PC-9 (cell line): ENCODE measurements around the gene OSBPL2. TPM values are rescaled to one million over a fixed set of nuclear protein-coding genes. Genes with fewer than 3 reads are reported as not detected.

ENCODE experiments used
- BruUV-seq: library from RNA; stranded (reverse); fragments of 400-500 nt; replicated peaks from 2 replicates; lab custom pipeline; 2021; lab: Mats Ljungman, UMichigan
- CTCF ChIA-PET: fragments of 300-600 bp; sonication (Branson Sonifier 250); formaldehyde crosslinking; loops from one replicate; lab custom pipeline; 2022; ENCODE audit warnings: antibody characterized with exemption; lab: Charles Lee
- POLR2A ChIA-PET: fragments of 300-600 bp; sonication (Branson Sonifier 250); formaldehyde crosslinking; loops from one replicate; lab custom pipeline; 2022; ENCODE audit warnings: antibody characterized with exemption; ENCODE audit not compliant: unreplicated experiment; lab: Charles Lee
- DNase-seq, 2 experiments: peaks; one replicate each; pipeline versions ENCODE4 v3.0.0 to v3.0.0-alpha.2; 2015 to 2022; ENCODE audit warnings: mixed read lengths in 1 of 2
- H2AFZ ChIP-seq: fragments of 200-600 bp; sonication (generic); 2 replicates; pipeline ENCODE4 v1.8.1; 2017; ENCODE audit warnings: antibody characterized with exemption
- H3F3A ChIP-seq: fragments of 200-600 bp; sonication (generic); 2 replicates; pipeline ENCODE4 v1.8.1; 2017; ENCODE audit warnings: antibody characterized with exemption, mild to moderate bottlenecking, low read depth; ENCODE audit not compliant: insufficient read depth
- H3K27ac ChIP-seq: fragments of 200-600 bp; sonication (generic); 2 replicates; pipeline ENCODE4 v1.6.1; 2016; ENCODE audit warnings: mixed run types
- H3K27me3 ChIP-seq: fragments of 200-600 bp; sonication (generic); 2 replicates; pipeline ENCODE4 v1.6.1; 2016; ENCODE audit warnings: low read depth, mixed run types; ENCODE audit not compliant: insufficient read depth
- H3K36me3 ChIP-seq: fragments of 200-600 bp; sonication (generic); 2 replicates; pipeline ENCODE4 v1.6.1; 2016; ENCODE audit warnings: low read depth, mixed run types
- H3K4me1 ChIP-seq: fragments of 200-600 bp; sonication (generic); replicated peaks from 2 replicates; pipeline ENCODE4 v1.6.1; 2016; ENCODE audit warnings: mixed run types; ENCODE audit not compliant: insufficient read depth
- H3K4me2 ChIP-seq: fragments of 200-600 bp; sonication (generic); 2 replicates; pipeline ENCODE4 v1.6.1; 2017; ENCODE audit warnings: mixed run types
- H3K4me3 ChIP-seq: fragments of 200-600 bp; sonication (generic); 2 replicates; pipeline ENCODE4 v1.6.1; 2016; ENCODE audit warnings: mixed run types
- H3K79me2 ChIP-seq: fragments of 200-600 bp; sonication (generic); 2 replicates; pipeline ENCODE4 v1.6.1; 2017; ENCODE audit warnings: low read depth, mixed run types
- H3K9me2 ChIP-seq: fragments of 200-600 bp; sonication (generic); 2 replicates; pipeline ENCODE4 v1.8.1; 2017; ENCODE audit warnings: mild to moderate bottlenecking; ENCODE audit not compliant: insufficient read depth
- H3K9me3 ChIP-seq: fragments of 200-600 bp; sonication (generic); 2 replicates; pipeline ENCODE4 v1.8.1; 2016; ENCODE audit warnings: low read depth; ENCODE audit not compliant: insufficient read depth
- H4K20me1 ChIP-seq: fragments of 200-600 bp; sonication (generic); 2 replicates; pipeline ENCODE4 v1.8.1; 2017; ENCODE audit not compliant: insufficient read depth
- EZH2 ChIP-seq: fragments of 200-600 bp; sonication (generic); IDR thresholded peaks from 2 replicates; pipeline ENCODE4 v1.8.0; 2017; ENCODE audit warnings: antibody characterized with exemption, low read depth
- intact Hi-C: fragments of 100-400 bp; cut with micrococcal nuclease; formaldehyde crosslinking; loops from one replicate; pipeline ENCODE4 v1.10.0; 2022; ENCODE audit not compliant: unreplicated experiment
- total RNA-seq: library from RNA; stranded (reverse); gene quantifications from 2 replicates; pipeline ENCODE4 v1.2.3, GENCODE V29; 2021
- TF ChIP-seq, protein P1 (sequence below): fragments of 200-600 bp; sonication (generic); conservative IDR thresholded peaks from 2 replicates; pipeline ENCODE4 v1.6.1; 2017; ENCODE audit warnings: mixed run types, antibody characterized with exemption, mild to moderate bottlenecking, moderate library complexity

OSBPL2 gene
- total RNA-seq, 1 experiment from 2014 or later: 84.8 TPM

DNA sequence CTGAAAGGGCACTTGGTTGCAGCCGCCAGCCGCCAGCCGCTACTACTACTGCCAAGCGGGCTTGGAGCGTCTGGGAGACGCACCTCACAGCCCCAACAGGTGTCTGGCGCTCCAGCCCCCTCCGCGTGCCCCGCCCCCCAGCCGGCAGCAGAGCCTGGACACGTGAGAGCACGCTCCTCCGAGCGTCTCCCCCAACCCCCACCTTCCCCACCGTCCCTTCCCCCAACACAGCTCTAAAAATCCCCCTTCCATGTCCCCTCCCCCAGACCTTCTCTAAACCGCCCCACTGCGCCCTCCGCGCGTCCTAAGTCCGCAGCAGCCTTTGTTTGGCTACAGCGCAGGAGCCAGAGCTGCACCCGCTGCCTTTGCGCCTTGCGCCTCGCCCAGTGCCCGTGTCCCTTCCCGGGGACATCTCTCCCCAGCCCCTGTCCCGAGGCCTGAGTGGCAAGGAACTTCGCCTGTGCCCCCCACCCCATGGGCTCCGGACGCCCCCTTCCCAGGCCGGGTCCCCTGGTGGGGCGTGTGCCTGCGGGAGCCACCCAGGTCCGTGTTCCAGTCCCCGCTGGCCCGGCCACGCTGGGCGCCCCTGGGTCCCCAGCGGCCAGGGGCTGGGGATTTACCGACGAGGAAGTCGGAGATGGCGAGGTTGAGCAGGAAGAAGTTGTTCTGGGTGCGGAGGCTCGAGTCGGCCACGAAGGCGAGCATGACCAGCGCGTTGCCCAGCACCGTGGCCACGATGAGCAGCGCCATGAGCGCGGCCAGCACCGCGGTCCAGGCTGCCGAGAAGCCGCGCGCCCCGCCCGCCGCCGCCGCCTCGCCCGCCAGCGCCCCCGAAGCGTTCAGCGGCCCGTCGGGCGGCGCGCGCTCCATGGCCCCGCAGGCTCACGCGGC is 19.0 kb upstream of the OSBPL2 start:
- Histone ChIP-seq H3K36me3 (no peaks in the 10 kb centered on the region), H3K9me3 (no peaks in the 10 kb centered on the region), H3K4me1 (no peaks in the 10 kb centered on the region), H3K79me2 (no peaks in the 10 kb centered on the region), H3K9me2 (no peaks in the 10 kb centered on the region), H3K27me3 (peaks cover 93% of the 10 kb centered on the region), H3K4me3 (no peak overlapping the region), H3K27ac (no peak overlapping the region), H4K20me1 (0 out of 2 replicates have a peak, but pooled peaks cover 4% of the 10 kb centered on the region), H3K4me2 (no peak overlapping the region), H3F3A (peaks cover 9% of the 10 kb centered on the region), H2AFZ (no peak overlapping the region)
- no TSS peak for BruUV-seq
- no peak for TF ChIP-seq EZH2
- TF ChIP-seq, protein P1, sequence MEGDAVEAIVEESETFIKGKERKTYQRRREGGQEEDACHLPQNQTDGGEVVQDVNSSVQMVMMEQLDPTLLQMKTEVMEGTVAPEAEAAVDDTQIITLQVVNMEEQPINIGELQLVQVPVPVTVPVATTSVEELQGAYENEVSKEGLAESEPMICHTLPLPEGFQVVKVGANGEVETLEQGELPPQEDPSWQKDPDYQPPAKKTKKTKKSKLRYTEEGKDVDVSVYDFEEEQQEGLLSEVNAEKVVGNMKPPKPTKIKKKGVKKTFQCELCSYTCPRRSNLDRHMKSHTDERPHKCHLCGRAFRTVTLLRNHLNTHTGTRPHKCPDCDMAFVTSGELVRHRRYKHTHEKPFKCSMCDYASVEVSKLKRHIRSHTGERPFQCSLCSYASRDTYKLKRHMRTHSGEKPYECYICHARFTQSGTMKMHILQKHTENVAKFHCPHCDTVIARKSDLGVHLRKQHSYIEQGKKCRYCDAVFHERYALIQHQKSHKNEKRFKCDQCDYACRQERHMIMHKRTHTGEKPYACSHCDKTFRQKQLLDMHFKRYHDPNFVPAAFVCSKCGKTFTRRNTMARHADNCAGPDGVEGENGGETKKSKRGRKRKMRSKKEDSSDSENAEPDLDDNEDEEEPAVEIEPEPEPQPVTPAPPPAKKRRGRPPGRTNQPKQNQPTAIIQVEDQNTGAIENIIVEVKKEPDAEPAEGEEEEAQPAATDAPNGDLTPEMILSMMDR: no peak
- DNase-seq: no peak
- intact Hi-C loops: no loop called here
- ChIA-PET CTCF (no interaction called here), POLR2A (no interaction called here)

DNA sequence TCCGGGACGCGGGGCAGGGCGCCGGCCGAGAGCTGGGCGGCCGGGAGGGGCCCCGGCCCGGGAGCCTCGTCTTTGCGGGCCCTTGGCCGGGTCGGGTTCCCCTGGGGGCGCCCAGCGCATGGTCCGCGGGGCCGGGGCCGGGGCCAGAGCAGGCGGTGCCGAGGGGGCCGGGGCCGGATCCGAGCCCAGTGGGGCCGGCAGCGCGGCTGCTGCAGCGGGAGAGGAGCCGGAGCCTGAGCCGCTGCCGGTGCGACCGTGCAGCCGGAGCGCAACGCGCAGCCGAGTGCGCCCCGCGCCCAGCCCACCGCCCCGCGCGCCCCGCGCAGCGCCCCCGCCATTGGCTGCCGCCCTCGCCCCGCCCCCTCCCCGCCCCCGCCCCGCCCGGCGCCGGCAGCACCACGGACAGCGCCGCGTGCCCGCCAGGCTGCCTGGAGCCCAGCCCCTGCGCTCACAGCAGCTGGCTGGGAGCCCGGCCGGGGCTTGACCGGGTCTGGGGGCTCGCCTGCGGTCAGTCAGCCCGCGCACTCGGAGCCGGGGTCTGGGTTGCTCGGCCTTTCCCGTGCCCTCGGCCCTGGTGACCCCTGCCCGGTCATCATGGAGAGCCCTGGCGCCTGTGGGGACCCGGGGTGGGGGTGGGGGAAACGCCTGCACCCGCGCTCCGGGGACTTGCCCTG is 18.2 kb upstream of the OSBPL2 start, which contains the start of gene HRH3:
HRH3 (minus strand) TSS at position 287 of the 674 bp plus-strand sequence. CDS start 308 bp downstream, outside the sequence.
- Histone ChIP-seq H3K79me2 (no peaks in the 10 kb centered on the region), H3F3A (peaks cover 9% of the 10 kb centered on the region), H3K9me2 (no peaks in the 10 kb centered on the region), H3K4me2 (no peak within 1 kb of the TSS), H2AFZ (no peak within 1 kb of the TSS), H3K36me3 (no peaks in the 10 kb centered on the region), H4K20me1 (0 out of 2 replicates have a peak, but pooled peaks cover 4% of the 10 kb centered on the region), H3K27me3 (peaks cover 93% of the 10 kb centered on the region), H3K27ac (no peak within 1 kb of the TSS), H3K9me3 (no peaks in the 10 kb centered on the region), H3K4me1 (no peaks in the 10 kb centered on the region), H3K4me3 (no peak within 1 kb of the TSS)
- intact Hi-C loops: no loop called here
- TF ChIP-seq EZH2: no peak
- TF ChIP-seq, protein P1: no peak
- BruUV-seq: no TSS peak
- DNase-seq: peak in 1 of 2 experiments; percentile 50
- CTCF ChIA-PET: no interaction called here
- POLR2A ChIA-PET: no interaction called here

DNA sequence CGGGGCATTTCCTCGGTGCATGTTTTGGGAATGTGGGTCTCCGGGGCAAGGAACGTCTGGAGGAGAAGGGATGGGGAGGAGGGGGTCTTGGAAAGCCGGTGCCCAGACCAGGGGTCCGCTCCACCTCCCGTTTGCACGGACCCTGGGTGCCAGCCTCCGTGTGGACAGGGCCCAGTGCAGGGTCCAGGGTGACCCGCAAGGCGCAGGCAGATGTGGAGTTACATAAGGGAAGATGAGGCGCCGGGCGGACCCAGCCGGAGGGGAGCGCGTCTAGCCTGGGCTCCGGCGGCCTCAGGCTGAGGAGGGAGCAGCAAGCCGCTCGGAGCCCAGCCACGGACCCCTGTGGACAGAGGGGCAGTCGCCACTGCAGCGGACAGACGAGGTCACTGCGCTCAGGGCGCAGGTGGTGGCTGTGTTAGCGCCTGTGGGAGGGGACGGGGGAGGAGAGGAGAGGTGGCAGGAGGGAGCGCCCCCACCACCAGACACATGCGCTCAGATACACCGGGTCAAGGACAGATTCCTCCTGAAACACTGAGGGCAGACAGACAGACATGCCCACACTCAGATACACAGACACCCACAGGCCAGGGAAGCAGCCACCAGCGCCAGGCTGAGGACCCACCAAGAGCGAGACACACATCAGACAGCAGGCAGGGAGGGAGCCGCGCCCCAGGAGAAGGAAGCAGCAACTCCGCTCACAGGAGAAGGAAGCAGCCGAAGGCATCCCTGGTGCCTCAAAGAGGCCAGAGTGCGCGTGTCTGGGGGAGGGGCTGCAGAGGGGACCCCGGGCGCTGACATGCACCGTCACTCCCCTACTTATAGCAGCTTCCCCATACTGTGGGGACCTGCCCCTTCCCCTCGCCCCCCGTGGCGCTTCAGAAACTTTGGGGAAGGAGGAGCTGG is 17.4 kb upstream of the OSBPL2 start:
- H3K4me3 ChIP-seq: no peak overlapping the region

More for the DNA sequence above, 17.4 kb upstream of the OSBPL2 start:
- ChIA-PET CTCF (no interaction called here), POLR2A (interaction anchor here (0.7 kb wide), 1 partner anchor 220 kb away, joined by 4 read pairs; no protein-coding TSS in a partner anchor)
- DNase-seq: no peak
- H3K27me3 ChIP-seq: peaks cover 93% of the 10 kb centered on the region
- no peak overlapping the region for H3K4me2 ChIP-seq
- no peak overlapping the region for H2AFZ ChIP-seq
- H4K20me1 ChIP-seq: 0 out of 2 replicates have a peak, but pooled peaks cover 4% of the 10 kb centered on the region
- BruUV-seq: no TSS peak
- no peaks in the 10 kb centered on the region for H3K9me2 ChIP-seq
- TF ChIP-seq, protein P1: no peak
- no peak for TF ChIP-seq EZH2
- H3K79me2 ChIP-seq: no peaks in the 10 kb centered on the region
- intact Hi-C loops: no loop called here
- H3K36me3 ChIP-seq: no peaks in the 10 kb centered on the region
- no peaks in the 10 kb centered on the region for H3K4me1 ChIP-seq
- H3F3A ChIP-seq: peaks cover 9% of the 10 kb centered on the region
- no peaks in the 10 kb centered on the region for H3K9me3 ChIP-seq
- H3K27ac ChIP-seq: no peak overlapping the region
